HepG2 (cell line): ENCODE data around the gene RPS19. TPM values are rescaled to one million over a fixed set of nuclear protein-coding genes. Genes with fewer than 3 reads are reported as not detected.

Experiments used
- CBFB ChIP-seq: sonication (generic); formaldehyde crosslinking; IDR thresholded peaks from 2 replicates; pipeline ENCODE4 v1.4.0; 2020; ENCODE audit warnings: missing genetic modification reagents
- CCAR2 ChIP-seq: fragments of 200-400 bp; formaldehyde crosslinking; optimal IDR thresholded peaks from 2 replicates; pipeline ENCODE3; 2018; ENCODE audit warnings: low read depth, mild to moderate bottlenecking, low read length, moderate library complexity
- DMAP1 ChIP-seq: IDR thresholded peaks from 2 replicates; pipeline ENCODE4 v1.6.1; 2016
- HOXD1 ChIP-seq: sonication (generic); formaldehyde crosslinking; IDR thresholded peaks from 2 replicates; pipeline ENCODE4 v1.5.0; 2020; ENCODE audit warnings: missing genetic modification reagents
- TAF15 ChIP-seq: fragments of 200-400 bp; formaldehyde crosslinking; IDR thresholded peaks from one replicate; pipeline ENCODE4 v1.6.1; 2018; ENCODE audit warnings: mild to moderate bottlenecking, low read depth, low read length; ENCODE audit not compliant: poor library complexity, severe bottlenecking
- YEATS4 ChIP-seq: sonication (generic); formaldehyde crosslinking; IDR thresholded peaks from 2 replicates; pipeline ENCODE4 v1.4.0; 2020; ENCODE audit warnings: missing genetic modification reagents, borderline replicate concordance
- ZBTB38 ChIP-seq: sonication (generic); formaldehyde crosslinking; IDR thresholded peaks from 2 replicates; pipeline ENCODE4 v1.5.1; 2020; ENCODE audit warnings: mild to moderate bottlenecking, missing genetic modification reagents
- ZFP37 ChIP-seq: sonication (generic); formaldehyde crosslinking; IDR thresholded peaks from 2 replicates; pipeline ENCODE4 v1.4.0; 2020; ENCODE audit warnings: missing genetic modification reagents, borderline replicate concordance
- ZNF230 ChIP-seq: sonication (generic); formaldehyde crosslinking; IDR thresholded peaks from 2 replicates; pipeline ENCODE4 v1.4.0; 2020; ENCODE audit warnings: mild to moderate bottlenecking, missing genetic modification reagents
- ZNF251 ChIP-seq: sonication (generic); formaldehyde crosslinking; IDR thresholded peaks from 2 replicates; pipeline ENCODE4 v1.9.0; 2021; ENCODE audit warnings: mild to moderate bottlenecking, missing genetic modification reagents
- ZNF260 ChIP-seq: sonication (generic); formaldehyde crosslinking; IDR thresholded peaks from 2 replicates; pipeline ENCODE4 v1.4.0; 2020; ENCODE audit warnings: missing genetic modification reagents, low read depth, mild to moderate bottlenecking, borderline replicate concordance
- ZNF335 ChIP-seq: sonication (generic); formaldehyde crosslinking; IDR thresholded peaks from 2 replicates; pipeline ENCODE4 v1.4.0; 2020; ENCODE audit warnings: missing genetic modification reagents
- ZNF354B ChIP-seq: sonication (generic); formaldehyde crosslinking; IDR thresholded peaks from 2 replicates; pipeline ENCODE4 v1.8.0; 2022; ENCODE audit warnings: mild to moderate bottlenecking, missing genetic modification reagents
- ZNF543 ChIP-seq: sonication (generic); formaldehyde crosslinking; IDR thresholded peaks from 2 replicates; pipeline ENCODE4 v1.4.0; 2020; ENCODE audit warnings: mild to moderate bottlenecking, missing genetic modification reagents
- ZNF7 ChIP-seq: IDR thresholded peaks from 2 replicates; pipeline ENCODE4 v1.6.1; 2016; ENCODE audit warnings: missing biosample characterization, missing genetic modification reagents
- ZNF75D ChIP-seq: sonication (generic); formaldehyde crosslinking; IDR thresholded peaks from 2 replicates; pipeline ENCODE4 v1.8.1; 2023; ENCODE audit warnings: missing genetic modification reagents, mild to moderate bottlenecking, borderline replicate concordance
- ZNF841 ChIP-seq: sonication (generic); formaldehyde crosslinking; IDR thresholded peaks from 2 replicates; pipeline ENCODE4 v1.8.1; 2023; ENCODE audit warnings: missing genetic modification reagents, borderline replicate concordance
- polyA plus RNA-seq, 8 experiments: library from polyadenylated mRNA; depleted of rRNA in 3 of 8; stranded (reverse) in 7 of 8; unstranded in 1 of 8; fragments of >200 nt; fragmentation: Illumina TruSeq in 4 of 8; extraction: Trizol in 4 of 8; gene quantifications; 2 replicates each; pipeline versions ENCODE4 v1.2.1 to v1.2.3, GENCODE V29; 2011 to 2016; ENCODE audit warnings: low read depth in 4 of 8, missing spikeins in 1 of 8, mixed read lengths in 1 of 8; ENCODE audit not compliant: insufficient read depth in 1 of 8
- total RNA-seq, 5 experiments: library from RNA; depleted of rRNA; stranded (reverse); fragments of >200 nt; fragmentation: Illumina TruSeq; extraction: Trizol; gene quantifications; 2 replicates each; pipeline ENCODE4 v1.2.3, GENCODE V29; 2016; ENCODE audit warnings: low read depth in 1 of 5
- TF ChIP-seq, protein P1 (sequence below): sonication (generic); formaldehyde crosslinking; IDR thresholded peaks from 2 replicates; pipeline ENCODE4 v1.4.0; 2020; ENCODE audit warnings: mild to moderate bottlenecking, missing genetic modification reagents
- TF ChIP-seq, protein P2 (sequence below): sonication (generic); formaldehyde crosslinking; IDR thresholded peaks from 2 replicates; pipeline ENCODE4 v1.5.0; 2020; ENCODE audit warnings: missing genetic modification reagents
- TF ChIP-seq, protein P3 (sequence below): sonication (generic); formaldehyde crosslinking; IDR thresholded peaks from 2 replicates; pipeline ENCODE4 v1.5.1; 2020; ENCODE audit warnings: missing genetic modification reagents, mild to moderate bottlenecking, borderline replicate concordance
- TF ChIP-seq, protein P4 (sequence below), 2 experiments: sonication (generic) in 1 of 2; formaldehyde crosslinking in 1 of 2; IDR thresholded peaks; 2 replicates each; pipeline versions ENCODE4 v1.4.0 to v1.6.1; 2016 to 2020; ENCODE audit warnings: borderline replicate concordance in 1 of 2, low read depth in 1 of 2, mild to moderate bottlenecking in 1 of 2, missing genetic modification reagents in 1 of 2

Gene RPS19
- total and polyA plus RNA-seq, 2 of the 13 experiments (the other 11 are each of a cell fraction or from before 2014, with no cell fraction given) = 1,983 to 4,758 TPM

DNA sequence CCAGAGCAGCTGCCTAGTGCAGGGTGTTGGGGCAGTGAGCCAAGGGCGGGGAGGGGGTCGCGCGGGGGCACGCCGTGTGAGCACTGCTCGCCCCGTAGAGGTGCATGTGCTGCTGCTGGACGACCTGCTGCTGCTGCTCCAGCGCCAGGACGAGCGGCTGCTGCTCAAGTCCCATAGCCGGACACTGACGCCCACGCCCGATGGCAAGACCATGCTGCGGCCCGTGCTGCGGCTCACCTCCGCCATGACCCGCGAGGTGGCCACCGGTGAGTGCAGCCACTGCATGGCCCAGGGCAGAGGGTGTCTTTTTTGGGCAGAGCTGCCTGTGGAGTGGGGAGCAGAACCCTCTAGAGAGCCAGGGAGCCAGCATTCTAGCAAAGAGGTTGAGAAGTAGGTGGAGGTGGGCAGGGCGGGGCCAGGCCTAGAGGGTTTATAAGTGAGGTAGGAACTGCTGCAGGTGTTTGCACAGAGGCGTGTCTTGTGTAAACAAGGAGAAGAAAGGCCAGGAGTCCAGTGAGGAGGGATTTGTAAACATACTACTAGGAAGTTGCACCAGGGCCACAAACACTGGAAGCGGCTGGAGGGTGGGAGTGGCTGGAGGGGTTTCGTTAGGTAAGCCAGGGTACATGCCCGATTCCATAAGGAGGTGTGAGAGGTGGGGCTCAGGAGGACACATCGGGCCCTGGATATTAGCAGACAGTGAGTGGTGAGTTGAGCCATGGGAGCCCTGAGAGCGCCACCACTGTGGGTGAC, 44.2 kb downstream of the RPS19 start (continued):
- TF ChIP-seq, protein P1, sequence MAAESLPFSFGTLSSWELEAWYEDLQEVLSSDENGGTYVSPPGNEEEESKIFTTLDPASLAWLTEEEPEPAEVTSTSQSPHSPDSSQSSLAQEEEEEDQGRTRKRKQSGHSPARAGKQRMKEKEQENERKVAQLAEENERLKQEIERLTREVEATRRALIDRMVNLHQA (CRISPR knock-in tag) = no peak
- TF ChIP-seq TAF15 (no peak), CBFB (CRISPR knock-in tag) (no peak), ZNF841 (CRISPR knock-in tag) (no peak), ZFP37 (CRISPR knock-in tag) (no peak), HOXD1 (CRISPR knock-in tag) (no peak), ZNF75D (CRISPR knock-in tag) (no peak), ZNF251 (no peak), ZNF354B (CRISPR knock-in tag) (no peak), ZNF260 (CRISPR knock-in tag) (no peak), ZNF230 (CRISPR knock-in tag) (no peak), DMAP1 (CRISPR knock-in tag) (no peak), CCAR2 (no peak), ZNF7 (CRISPR knock-in tag) (no peak), YEATS4 (CRISPR knock-in tag) (no peak), ZNF543 (CRISPR knock-in tag) (peak; percentile 58; the same call in 1 of the 2 replicates), ZBTB38 (no peak), ZNF335 (CRISPR knock-in tag) (peak; percentile 56; the same call in 1 of the 2 replicates)
- TF ChIP-seq, protein P2, sequence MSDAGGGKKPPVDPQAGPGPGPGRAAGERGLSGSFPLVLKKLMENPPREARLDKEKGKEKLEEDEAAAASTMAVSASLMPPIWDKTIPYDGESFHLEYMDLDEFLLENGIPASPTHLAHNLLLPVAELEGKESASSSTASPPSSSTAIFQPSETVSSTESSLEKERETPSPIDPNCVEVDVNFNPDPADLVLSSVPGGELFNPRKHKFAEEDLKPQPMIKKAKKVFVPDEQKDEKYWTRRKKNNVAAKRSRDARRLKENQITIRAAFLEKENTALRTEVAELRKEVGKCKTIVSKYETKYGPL (CRISPR knock-in tag) = no peak
- TF ChIP-seq, protein P3, sequence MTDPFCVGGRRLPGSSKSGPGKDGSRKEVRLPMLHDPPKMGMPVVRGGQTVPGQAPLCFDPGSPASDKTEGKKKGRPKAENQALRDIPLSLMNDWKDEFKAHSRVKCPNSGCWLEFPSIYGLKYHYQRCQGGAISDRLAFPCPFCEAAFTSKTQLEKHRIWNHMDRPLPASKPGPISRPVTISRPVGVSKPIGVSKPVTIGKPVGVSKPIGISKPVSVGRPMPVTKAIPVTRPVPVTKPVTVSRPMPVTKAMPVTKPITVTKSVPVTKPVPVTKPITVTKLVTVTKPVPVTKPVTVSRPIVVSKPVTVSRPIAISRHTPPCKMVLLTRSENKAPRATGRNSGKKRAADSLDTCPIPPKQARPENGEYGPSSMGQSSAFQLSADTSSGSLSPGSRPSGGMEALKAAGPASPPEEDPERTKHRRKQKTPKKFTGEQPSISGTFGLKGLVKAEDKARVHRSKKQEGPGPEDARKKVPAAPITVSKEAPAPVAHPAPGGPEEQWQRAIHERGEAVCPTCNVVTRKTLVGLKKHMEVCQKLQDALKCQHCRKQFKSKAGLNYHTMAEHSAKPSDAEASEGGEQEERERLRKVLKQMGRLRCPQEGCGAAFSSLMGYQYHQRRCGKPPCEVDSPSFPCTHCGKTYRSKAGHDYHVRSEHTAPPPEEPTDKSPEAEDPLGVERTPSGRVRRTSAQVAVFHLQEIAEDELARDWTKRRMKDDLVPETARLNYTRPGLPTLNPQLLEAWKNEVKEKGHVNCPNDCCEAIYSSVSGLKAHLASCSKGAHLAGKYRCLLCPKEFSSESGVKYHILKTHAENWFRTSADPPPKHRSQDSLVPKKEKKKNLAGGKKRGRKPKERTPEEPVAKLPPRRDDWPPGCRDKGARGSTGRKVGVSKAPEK (CRISPR knock-in tag) = no peak
- TF ChIP-seq, protein P4, sequence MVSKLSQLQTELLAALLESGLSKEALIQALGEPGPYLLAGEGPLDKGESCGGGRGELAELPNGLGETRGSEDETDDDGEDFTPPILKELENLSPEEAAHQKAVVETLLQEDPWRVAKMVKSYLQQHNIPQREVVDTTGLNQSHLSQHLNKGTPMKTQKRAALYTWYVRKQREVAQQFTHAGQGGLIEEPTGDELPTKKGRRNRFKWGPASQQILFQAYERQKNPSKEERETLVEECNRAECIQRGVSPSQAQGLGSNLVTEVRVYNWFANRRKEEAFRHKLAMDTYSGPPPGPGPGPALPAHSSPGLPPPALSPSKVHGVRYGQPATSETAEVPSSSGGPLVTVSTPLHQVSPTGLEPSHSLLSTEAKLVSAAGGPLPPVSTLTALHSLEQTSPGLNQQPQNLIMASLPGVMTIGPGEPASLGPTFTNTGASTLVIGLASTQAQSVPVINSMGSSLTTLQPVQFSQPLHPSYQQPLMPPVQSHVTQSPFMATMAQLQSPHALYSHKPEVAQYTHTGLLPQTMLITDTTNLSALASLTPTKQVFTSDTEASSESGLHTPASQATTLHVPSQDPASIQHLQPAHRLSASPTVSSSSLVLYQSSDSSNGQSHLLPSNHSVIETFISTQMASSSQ (IDR thresholded peaks at IDR 0.05; ENCODE audit: low read depth) = no peak
- TF ChIP-seq, protein P4 (CRISPR knock-in tag; IDR thresholded peaks at IDR 0.05; ENCODE audit: borderline replicate concordance) = 0 out of 2 replicates have a peak, but pooled peaks have one; percentile 17
